Left kidney (tissue), 8 donors: ENCODE data around the gene ZNF23. TPM values are rescaled to one million over a fixed set of nuclear protein-coding genes. Genes with fewer than 3 reads are reported as not detected.
A peak's percentile ranks its signal among the peaks of the same experiment; 100 is the strongest.
"Not testable (repeated sequence)": the region's sequence is repeated elsewhere in the genome, so short reads cannot be mapped to it uniquely, and the experiment has no call there.

ENCODE experiments used
- DNase-seq: peaks from one replicate; pipeline ENCODE4 v3.0.0-alpha.2; 2013
- long read RNA-seq, 8 donors: transcript quantifications; one replicate each; lab custom pipeline, GENCODE V29; 2026
- polyA plus RNA-seq: library from polyadenylated mRNA; unstranded; fragments of 120-200 nt; gene quantifications from one replicate; pipeline ENCODE4 v1.2.1, GENCODE V29; 2013; ENCODE audit not compliant: insufficient read length

Gene ZNF23
- polyA plus RNA-seq = 18.1 TPM
- long read RNA-seq, donor 1, full-length matches to known transcripts = 4 of 4 reads
- long read RNA-seq, donor 1, partial matches to known transcripts = 0 of 4 reads
- long read RNA-seq, donor 1, other reads (novel, unspliced or antisense) = 0 of 4 reads
- long read RNA-seq, donor 2, full-length matches to known transcripts = 6 of 6 reads
- long read RNA-seq, donor 2, partial matches to known transcripts = 0 of 6 reads
- long read RNA-seq, donor 2, other reads (novel, unspliced or antisense) = 0 of 6 reads
- long read RNA-seq, donor 3, full-length matches to known transcripts = 10 of 10 reads
- long read RNA-seq, donor 3, partial matches to known transcripts = 0 of 10 reads
- long read RNA-seq, donor 3, other reads (novel, unspliced or antisense) = 0 of 10 reads
- long read RNA-seq, donor 4, full-length matches to known transcripts = 1 of 1 reads
- long read RNA-seq, donor 4, partial matches to known transcripts = 0 of 1 reads
- long read RNA-seq, donor 4, other reads (novel, unspliced or antisense) = 0 of 1 reads
- long read RNA-seq, donor 5, full-length matches to known transcripts = 6 of 6 reads
- long read RNA-seq, donor 5, partial matches to known transcripts = 0 of 6 reads
- long read RNA-seq, donor 5, other reads (novel, unspliced or antisense) = 0 of 6 reads
- long read RNA-seq, donor 6, full-length matches to known transcripts = 6 of 6 reads
- long read RNA-seq, donor 6, partial matches to known transcripts = 0 of 6 reads
- long read RNA-seq, donor 6, other reads (novel, unspliced or antisense) = 0 of 6 reads
- long read RNA-seq, donor 7, full-length matches to known transcripts = 11 of 11 reads
- long read RNA-seq, donor 7, partial matches to known transcripts = 0 of 11 reads
- long read RNA-seq, donor 7, other reads (novel, unspliced or antisense) = 0 of 11 reads
- long read RNA-seq, donor 8, full-length matches to known transcripts = 2 of 2 reads
- long read RNA-seq, donor 8, partial matches to known transcripts = 0 of 2 reads
- long read RNA-seq, donor 8, other reads (novel, unspliced or antisense) = 0 of 2 reads

DNA sequence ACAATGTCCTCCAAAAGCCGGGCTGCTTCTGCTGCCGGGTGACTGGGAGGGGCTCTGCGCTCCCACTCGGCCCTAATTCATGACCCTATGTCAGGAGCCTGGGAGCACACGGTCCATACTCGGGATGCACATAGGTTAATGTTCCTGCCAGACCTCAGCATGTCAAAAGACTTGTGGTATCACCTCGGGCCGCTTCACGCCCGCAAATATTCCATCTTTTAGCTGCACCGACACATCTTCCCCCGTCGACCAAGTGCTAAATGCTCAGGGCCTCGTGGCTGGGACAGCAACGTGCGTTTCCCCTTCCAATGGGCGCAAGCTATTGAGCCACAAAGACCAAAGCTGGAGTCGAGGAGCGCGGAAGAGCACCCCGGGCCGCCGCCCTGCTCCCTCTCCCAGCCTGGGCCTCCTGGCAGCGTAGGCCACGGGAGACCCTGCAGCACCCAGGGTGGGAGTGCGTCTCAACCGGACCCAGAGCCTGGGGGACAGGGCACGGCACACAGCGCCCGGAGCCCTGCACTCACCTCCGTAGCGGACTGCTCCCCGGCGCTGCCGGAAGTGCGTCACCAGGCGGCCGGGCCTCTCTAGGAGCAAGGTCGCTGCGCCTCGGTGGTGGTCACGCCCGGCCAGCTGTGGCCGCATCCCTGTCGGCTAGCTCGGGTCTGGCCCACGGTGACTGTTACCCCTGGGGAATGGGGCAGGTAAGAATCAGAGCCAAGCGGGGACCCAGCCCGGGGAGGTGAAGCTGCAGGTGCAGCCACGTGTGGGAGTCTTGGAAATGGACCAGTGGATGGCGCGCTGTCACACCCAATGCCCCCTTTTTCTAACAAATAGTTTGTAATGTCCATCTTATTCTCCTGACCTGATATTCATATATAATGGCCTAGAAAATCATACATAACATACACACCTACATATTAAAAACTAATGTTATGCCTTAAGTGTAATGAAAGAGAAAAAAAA is at the start of gene ZNF23:
ZNF23 (minus strand) TSS at position 562 of the 963 bp plus-strand sequence. CDS start 5,451 bp downstream, outside the sequence.
- DNase-seq = peak; percentile 69

DNA sequence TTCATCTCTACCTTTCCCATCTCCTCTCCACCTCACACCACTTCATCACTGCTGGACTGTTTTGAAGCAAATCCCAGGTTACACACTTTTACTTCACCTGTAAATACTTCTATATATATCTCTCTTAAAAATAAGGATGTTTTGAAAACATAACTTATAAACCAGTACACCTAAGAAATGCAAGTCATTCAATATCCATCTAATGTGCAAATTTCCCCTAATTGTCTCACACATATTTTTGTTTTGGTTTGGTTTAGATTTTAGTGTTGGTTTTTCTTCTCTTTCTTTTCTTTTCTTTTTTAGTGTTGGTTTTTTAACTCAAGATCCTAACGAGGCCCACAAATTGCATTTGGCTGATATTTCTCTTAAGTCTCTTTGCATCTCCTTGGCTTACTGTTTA is 45.0 kb upstream of the ZNF23 start:
- DNase-seq = no peak

DNA sequence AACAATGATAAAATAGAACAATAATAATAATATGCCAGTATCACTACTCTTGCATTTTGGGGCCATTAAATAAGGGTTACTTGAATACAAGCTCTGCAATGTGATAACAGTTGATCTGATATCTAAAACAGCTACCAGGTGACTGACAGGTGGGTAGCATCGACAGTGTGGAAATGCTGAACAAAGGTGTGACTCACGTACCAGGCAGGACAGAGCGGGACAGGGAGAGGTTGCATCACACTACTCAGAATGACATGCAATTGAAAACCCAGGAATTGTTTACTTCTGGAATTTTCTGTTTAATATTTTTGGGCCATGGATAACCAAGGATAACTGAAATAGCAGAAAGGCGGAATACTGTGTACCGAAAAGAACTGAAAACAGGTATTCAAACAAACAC is 42.9 kb upstream of the ZNF23 start:
- DNase-seq = no peak

GRCh38 chr16:71504051-71504450 is 42.0 kb upstream of the ZNF23 start:
- not testable (repeated sequence) for DNase-seq

GRCh38 chr16:71501547-71501946 is 39.5 kb upstream of the ZNF23 start:
- peak; percentile 40 for DNase-seq

DNA sequence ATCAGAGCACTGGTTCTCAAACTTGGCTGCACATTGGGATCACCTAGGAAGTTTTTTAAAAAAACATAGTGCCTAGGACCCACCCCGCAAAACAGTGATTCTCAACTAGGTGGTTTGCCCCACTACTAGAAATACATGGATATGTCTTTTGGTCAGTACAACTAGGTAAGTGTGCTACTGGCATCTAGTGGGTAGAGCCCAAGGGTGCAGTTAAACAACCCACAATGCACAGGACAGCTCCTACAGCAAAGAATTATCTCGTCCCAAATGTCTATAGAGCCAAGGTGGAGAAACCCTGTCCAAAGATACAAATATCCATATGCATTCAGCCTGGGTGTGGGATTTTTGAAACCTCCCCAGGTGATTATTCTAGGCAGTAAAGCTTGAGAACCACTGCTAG is 38.9 kb upstream of the ZNF23 start:
- no peak for DNase-seq

DNA sequence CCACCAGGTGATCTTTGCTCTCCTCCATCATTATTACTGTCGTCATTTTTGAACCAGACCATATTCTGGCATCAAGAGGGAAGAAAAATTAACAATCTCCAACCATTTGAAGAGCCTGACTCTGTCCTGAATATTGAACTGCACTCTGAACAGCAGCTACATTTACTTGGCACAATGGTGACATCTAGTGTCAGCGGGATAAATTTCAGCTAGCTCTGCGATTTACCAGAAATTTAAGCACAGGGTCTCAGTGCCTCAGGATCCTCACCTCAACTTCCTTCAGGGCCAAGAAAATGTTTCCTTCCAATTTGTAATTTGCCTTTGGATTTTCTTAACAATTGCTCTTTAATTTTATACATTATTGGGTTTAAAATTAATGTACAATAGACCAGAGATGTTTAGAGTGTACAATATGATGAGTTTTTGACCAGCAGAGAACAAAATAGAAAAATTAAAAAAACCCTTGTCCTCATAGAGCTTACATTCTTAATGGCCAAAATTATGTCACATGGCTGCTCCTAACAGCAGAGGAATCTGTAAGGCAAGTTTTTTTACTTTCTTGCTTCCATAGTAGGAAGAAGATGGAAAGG is 37.8 kb upstream of the ZNF23 start:
- DNase-seq = peak; percentile 47

DNA sequence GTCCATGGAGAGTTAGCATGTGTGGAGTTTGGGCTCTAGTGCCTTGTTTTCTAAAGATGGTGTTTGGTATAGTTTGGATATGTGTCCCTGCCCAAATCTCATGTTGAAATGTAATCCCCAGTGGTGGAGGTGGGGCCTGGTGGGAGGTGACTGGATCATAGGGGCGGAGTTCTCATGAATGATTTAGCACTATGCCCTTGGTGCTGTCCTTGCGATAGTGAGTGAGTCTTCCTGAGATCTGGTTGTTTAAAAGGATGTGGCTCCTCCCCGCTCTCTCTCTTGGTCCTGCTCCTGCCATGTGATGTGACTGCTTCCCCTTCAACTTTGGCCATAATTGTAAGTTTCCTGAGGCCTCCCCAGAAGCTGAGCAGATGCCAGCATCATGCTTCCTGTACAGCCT is 36.0 kb upstream of the ZNF23 start:
- DNase-seq = no peak

GRCh38 chr16:71493213-71493612 is 31.2 kb upstream of the ZNF23 start:
- no peak for DNase-seq

GRCh38 chr16:71492786-71493185 is 30.7 kb upstream of the ZNF23 start:
- DNase-seq = no peak

GRCh38 chr16:71491054-71491453 is 29.0 kb upstream of the ZNF23 start:
- no peak for DNase-seq

GRCh38 chr16:71490361-71490760 is 28.3 kb upstream of the ZNF23 start:
- DNase-seq = no peak

DNA sequence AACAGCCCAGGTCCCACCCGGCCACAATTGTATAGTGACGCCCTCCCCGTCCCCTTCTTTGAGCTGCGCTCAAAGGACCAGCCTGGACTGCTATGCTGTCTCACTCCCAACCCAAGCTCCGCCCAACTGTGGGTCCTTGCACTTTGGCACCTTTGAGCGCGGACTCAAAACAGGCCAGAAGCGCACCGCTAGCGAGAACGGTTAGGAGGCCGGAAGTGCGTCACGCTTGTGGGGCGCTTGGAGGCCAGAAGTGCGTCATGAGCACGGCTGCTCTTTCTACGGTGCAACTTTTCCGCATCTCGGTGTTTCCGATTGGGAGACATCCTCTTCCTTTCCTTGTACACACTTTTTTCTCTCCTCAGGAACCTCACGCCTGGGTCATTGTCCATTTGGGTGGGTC is 27.1 kb upstream of the ZNF23 start, which contains the start of gene ZNF19:
ZNF19 (minus strand) TSS at position 203 of the 400 bp plus-strand sequence. CDS start 7,210 bp downstream, outside the sequence.
- DNase-seq = no peak

DNA sequence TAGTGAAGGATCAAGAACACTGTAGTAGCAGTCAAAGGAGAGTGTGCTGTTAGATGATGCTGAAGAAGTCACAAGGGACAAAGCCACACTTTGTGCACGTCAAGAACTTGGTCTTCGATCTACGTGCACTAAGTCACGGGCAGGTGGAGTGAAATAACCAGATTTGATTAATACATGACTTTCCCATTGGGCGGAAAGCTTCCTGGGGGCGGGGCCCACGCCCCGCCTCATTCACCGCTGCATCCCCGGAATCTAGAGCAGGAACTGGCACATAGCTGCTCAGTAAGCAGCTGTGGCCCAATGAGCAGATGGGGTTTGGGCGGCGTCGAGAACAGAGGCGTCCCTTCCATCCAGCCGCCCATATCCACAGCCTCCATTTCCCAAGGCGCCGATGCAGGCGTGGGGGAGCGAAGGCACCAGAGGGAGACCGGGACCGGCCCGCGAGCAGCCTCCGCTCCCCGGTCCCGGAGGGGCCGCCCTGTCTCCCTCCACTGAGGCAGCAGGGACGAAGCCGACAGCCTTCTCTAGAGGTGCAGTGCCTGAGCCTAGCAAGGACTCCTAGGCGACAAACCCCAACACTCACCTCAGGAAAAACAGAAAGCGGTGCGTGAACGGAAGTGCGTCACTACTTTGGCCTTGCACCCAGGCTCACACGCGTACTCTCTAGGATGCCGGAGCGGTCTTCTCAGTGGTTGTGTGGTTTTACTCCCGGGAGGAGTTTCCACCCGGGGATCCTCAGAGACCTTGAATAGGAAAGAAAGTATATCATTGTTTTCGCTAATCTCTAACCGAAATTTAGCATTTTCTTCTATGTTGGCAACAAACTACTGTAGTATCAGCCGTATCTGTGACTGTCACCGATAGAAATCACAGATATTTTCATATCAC is 22.2 kb upstream of the ZNF23 start:
- DNase-seq = peak; percentile 86

GRCh38 chr16:71482569-71482968 is 20.5 kb upstream of the ZNF23 start:
- DNase-seq = no peak

- DNase-seq = no peak
Measured at GRCh38 chr16:71480956-71481355, 18.9 kb upstream of the ZNF23 start.

GRCh38 chr16:71479420-71479819 is 17.4 kb upstream of the ZNF23 start:
- no peak for DNase-seq

DNA sequence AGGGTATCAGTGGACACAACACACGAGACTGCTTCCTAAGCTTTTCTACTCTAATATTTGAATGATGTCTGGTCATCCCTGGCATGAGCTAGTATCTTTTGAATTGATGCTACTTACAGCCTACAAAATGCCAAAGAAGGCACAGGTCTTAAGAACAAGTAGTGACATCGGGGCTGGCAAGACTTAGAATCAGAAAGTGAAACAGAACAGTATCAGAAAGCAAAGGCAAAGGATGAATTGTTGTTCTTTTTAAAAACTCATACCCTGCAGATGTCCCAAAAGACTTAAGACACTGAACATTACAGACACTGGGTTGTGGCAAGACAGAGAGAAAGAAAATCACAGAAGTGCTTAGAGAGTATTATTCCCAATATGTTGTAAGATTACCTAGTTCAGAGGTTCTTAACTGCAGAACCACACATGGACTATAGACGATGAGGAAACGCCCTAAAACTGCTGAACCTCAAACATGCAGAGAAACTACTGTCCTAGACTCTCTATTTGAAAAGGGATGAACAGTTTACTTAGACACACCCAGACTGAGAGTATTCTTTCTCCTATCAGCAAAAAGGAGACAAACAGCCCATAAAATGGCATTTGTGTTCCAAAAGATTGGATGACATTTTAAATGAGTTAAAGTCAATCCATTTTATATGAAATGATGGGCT is 14.5 kb upstream of the ZNF23 start:
- no peak for DNase-seq

DNA sequence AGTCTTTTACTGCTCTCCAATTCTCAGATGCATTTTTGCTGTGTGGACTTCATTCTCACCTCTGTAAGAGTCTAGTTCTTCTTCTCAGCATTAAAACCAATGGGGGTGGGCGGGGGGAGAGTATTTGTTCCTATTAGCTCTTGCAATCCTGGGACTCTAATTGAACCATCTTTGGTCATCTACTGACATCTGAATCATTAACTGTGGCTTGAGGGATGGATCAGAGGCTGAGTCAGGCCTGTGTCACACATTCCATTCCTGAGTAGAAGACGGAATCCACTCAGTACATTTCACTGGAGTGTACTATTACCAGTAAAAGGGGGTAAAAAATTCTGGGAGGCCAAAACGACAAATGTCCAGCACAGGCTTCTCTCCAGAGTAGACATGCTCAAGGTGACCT is 12.8 kb upstream of the ZNF23 start:
- no peak for DNase-seq
